ENCODE data around the gene CDC42BPA. TPM values are rescaled to one million over a fixed set of nuclear protein-coding genes. Genes with fewer than 3 reads are reported as not detected.

CDC42BPA gene
- total RNA-seq, 4 donors from 2014 or later, result 33.3 to 92.7 (median 39.9) TPM

- no peak for TF ChIP-seq CTCF (IDR thresholded peaks at IDR 0.05)
- DNase-seq (ENCODE audit: low spot score) (no peak), ATAC-seq (ENCODE audit: low FRiP score) (no peak)
These were observed 331.7 kb downstream of the CDC42BPA start for GRCh38 chr1:226986496-226987178.

- no peak for DNase-seq (ENCODE audit: low spot score)
- no peak for ATAC-seq (ENCODE audit: low FRiP score)
- no peak for TF ChIP-seq CTCF (IDR thresholded peaks at IDR 0.05)
These were observed 332.3 kb downstream of the CDC42BPA start for GRCh38 chr1:226985839-226986463.

- no peak for TF ChIP-seq CTCF (IDR thresholded peaks at IDR 0.05)
- ATAC-seq (ENCODE audit: low FRiP score) (no peak), DNase-seq (ENCODE audit: low spot score) (no peak)
These were observed 333.0 kb downstream of the CDC42BPA start for GRCh38 chr1:226985239-226985838.

- DNase-seq (ENCODE audit: low spot score) (no peak), ATAC-seq (ENCODE audit: low FRiP score) (no peak)
- no peak for TF ChIP-seq CTCF (IDR thresholded peaks at IDR 0.05)
These were observed 333.6 kb downstream of the CDC42BPA start for GRCh38 chr1:226984521-226985238.

GRCh38 chr1:226983992-226984364 is 334.3 kb downstream of the CDC42BPA start:
- TF ChIP-seq CTCF (IDR thresholded peaks at IDR 0.05), result no peak
- ATAC-seq (ENCODE audit: low FRiP score) (no peak), DNase-seq (ENCODE audit: low spot score) (no peak)

- DNase-seq (ENCODE audit: low spot score), result no peak
- ATAC-seq (ENCODE audit: low FRiP score), result no peak
- no peak for TF ChIP-seq CTCF (IDR thresholded peaks at IDR 0.05)
These were observed 334.9 kb downstream of the CDC42BPA start for GRCh38 chr1:226983247-226983991.

All from omental fat pad (tissue), 4 donors.